Measurements from ENCODE around the gene ZNF692. TPM values are rescaled to one million over a fixed set of nuclear protein-coding genes. Genes with fewer than 3 reads are reported as not detected.
"Not testable (repeated sequence)": the region's sequence is repeated elsewhere in the genome, so short reads cannot be mapped to it uniquely, and the experiment has no call there.

The ZNF692 gene
- total and polyA plus RNA-seq, 4 donors, result 26.1 to 58.5 (median 36.3) TPM

GRCh38 chr1:248837045-248837780 lies 21.7 kb downstream of the ZNF692 start:
- H3K4me3 ChIP-seq, result peak overlapping the region; percentile 56
- no peaks in the 10 kb centered on the region for H3K27me3 ChIP-seq (ENCODE audit: control insufficient read depth in 3 of 3, insufficient read depth in 3 of 3, low read length in 2 of 3)
- H3K27ac ChIP-seq (ENCODE audit: low read depth in 1 of 2, low read length in 1 of 2), result peak overlapping the region; percentile 73 to 95
- no peak for ATAC-seq (ENCODE audit: insufficient read depth, low FRiP score)
- peaks cover 2 to 18% (median 8%) of the 10 kb centered on the region in 5 donors for H3K4me1 ChIP-seq (ENCODE audit: control insufficient read depth in 5 of 5, insufficient read depth in 5 of 5, low read length in 5 of 5)
- WGBS, 2 donors, result 50 to 52% methylated on average over 11 of the region's 11 CpGs
- peaks cover 0 to under 1% (median 0%) of the 10 kb centered on the region in 4 donors for H3K36me3 ChIP-seq (ENCODE audit: control insufficient read depth in 4 of 4, insufficient read depth in 4 of 4, low read length in 4 of 4)
- DNase-seq, result peak in 1 of 3 donors; percentile 46
- no peaks in the 10 kb centered on the region for H3K9me3 ChIP-seq (ENCODE audit: control insufficient read depth in 4 of 4, insufficient read depth in 3 of 4, low read length in 3 of 4)
- H3K9ac ChIP-seq (ENCODE audit: insufficient read depth in 1 of 2, low read length in 2 of 2), result peak overlapping the region; percentile 56 to 69
- TF ChIP-seq, protein P1, sequence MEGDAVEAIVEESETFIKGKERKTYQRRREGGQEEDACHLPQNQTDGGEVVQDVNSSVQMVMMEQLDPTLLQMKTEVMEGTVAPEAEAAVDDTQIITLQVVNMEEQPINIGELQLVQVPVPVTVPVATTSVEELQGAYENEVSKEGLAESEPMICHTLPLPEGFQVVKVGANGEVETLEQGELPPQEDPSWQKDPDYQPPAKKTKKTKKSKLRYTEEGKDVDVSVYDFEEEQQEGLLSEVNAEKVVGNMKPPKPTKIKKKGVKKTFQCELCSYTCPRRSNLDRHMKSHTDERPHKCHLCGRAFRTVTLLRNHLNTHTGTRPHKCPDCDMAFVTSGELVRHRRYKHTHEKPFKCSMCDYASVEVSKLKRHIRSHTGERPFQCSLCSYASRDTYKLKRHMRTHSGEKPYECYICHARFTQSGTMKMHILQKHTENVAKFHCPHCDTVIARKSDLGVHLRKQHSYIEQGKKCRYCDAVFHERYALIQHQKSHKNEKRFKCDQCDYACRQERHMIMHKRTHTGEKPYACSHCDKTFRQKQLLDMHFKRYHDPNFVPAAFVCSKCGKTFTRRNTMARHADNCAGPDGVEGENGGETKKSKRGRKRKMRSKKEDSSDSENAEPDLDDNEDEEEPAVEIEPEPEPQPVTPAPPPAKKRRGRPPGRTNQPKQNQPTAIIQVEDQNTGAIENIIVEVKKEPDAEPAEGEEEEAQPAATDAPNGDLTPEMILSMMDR (IDR thresholded peaks at IDR 0.05; ENCODE audit: control extremely low read depth, extremely low read depth), result no peak

GRCh38 chr1:248834343-248834940 lies 24.4 kb downstream of the ZNF692 start:
- Histone ChIP-seq H3K9me3 (ENCODE audit: control insufficient read depth in 4 of 4, insufficient read depth in 3 of 4, low read length in 3 of 4) (no peaks in the 10 kb centered on the region), H3K4me1 (ENCODE audit: control insufficient read depth in 5 of 5, insufficient read depth in 5 of 5, low read length in 5 of 5) (peaks cover 0 to 10% (median 5%) of the 10 kb centered on the region in 5 donors), H3K4me3 (no peak overlapping the region), H3K27ac (ENCODE audit: low read depth in 1 of 2, low read length in 1 of 2) (no peak overlapping the region), H3K36me3 (ENCODE audit: control insufficient read depth in 4 of 4, insufficient read depth in 4 of 4, low read length in 4 of 4) (no peaks in the 10 kb centered on the region), H3K27me3 (ENCODE audit: control insufficient read depth in 3 of 3, insufficient read depth in 3 of 3, low read length in 2 of 3) (no peaks in the 10 kb centered on the region), H3K9ac (ENCODE audit: insufficient read depth in 1 of 2, low read length in 2 of 2) (no peak overlapping the region)
- DNase-seq (no peak), ATAC-seq (ENCODE audit: insufficient read depth, low FRiP score) (no peak)
- TF ChIP-seq, protein P1 (IDR thresholded peaks at IDR 0.05; ENCODE audit: control extremely low read depth, extremely low read depth), result no peak
- WGBS, 2 donors, result 41 to 55% methylated on average over 7 of the region's 7 CpGs

DNA sequence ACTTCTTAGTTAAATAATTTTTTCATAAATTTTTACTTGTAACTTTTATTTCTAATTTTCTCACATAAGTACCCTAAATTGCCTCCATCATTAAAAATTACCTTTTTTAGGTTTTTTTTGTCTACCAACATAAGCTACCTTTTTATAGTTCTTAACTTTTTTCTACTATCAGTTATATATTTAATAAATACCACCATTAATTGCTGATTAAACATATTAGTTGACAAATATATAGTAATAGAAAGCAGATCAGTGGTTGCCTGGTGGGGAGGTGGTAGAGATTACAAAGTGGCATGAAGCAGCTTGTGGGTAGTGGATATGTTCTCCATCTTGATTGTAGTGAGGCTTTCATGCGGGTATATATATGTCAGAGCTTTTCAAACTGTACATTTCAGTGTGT lies 27.0 kb downstream of the ZNF692 start:
- 84 to 93% methylated on average over 1 of the region's 1 CpG for WGBS, 2 donors
- H3K4me1 ChIP-seq (ENCODE audit: control insufficient read depth in 5 of 5, insufficient read depth in 5 of 5, low read length in 5 of 5), result peaks cover 1 to 3% (median 2%) of the 10 kb centered on the region in 5 donors
- no peak overlapping the region for H3K27ac ChIP-seq (ENCODE audit: low read depth in 1 of 2, low read length in 1 of 2)
- H3K9me3 ChIP-seq (ENCODE audit: control insufficient read depth in 4 of 4, insufficient read depth in 3 of 4, low read length in 3 of 4), result no peaks in the 10 kb centered on the region
- no peak for DNase-seq
- no peaks in the 10 kb centered on the region for H3K27me3 ChIP-seq (ENCODE audit: control insufficient read depth in 3 of 3, insufficient read depth in 3 of 3, low read length in 2 of 3)
- no peak overlapping the region for H3K9ac ChIP-seq (ENCODE audit: insufficient read depth in 1 of 2, low read length in 2 of 2)
- H3K4me3 ChIP-seq, result no peak overlapping the region
- no peaks in the 10 kb centered on the region for H3K36me3 ChIP-seq (ENCODE audit: control insufficient read depth in 4 of 4, insufficient read depth in 4 of 4, low read length in 4 of 4)
- ATAC-seq (ENCODE audit: insufficient read depth, low FRiP score), result no peak
- TF ChIP-seq, protein P1 (IDR thresholded peaks at IDR 0.05; ENCODE audit: control extremely low read depth, extremely low read depth), result no peak

- not testable (repeated sequence) for H3K9me3 ChIP-seq (ENCODE audit: control insufficient read depth in 4 of 4, insufficient read depth in 3 of 4, low read length in 3 of 4); H3K27me3 ChIP-seq (ENCODE audit: control insufficient read depth in 3 of 3, insufficient read depth in 3 of 3, low read length in 2 of 3); H3K4me3 ChIP-seq; H3K9ac ChIP-seq (ENCODE audit: insufficient read depth in 1 of 2, low read length in 2 of 2); ATAC-seq (ENCODE audit: insufficient read depth, low FRiP score); DNase-seq; H3K4me1 ChIP-seq (ENCODE audit: control insufficient read depth in 5 of 5, insufficient read depth in 5 of 5, low read length in 5 of 5); H3K27ac ChIP-seq (ENCODE audit: low read depth in 1 of 2, low read length in 1 of 2); H3K36me3 ChIP-seq (ENCODE audit: control insufficient read depth in 4 of 4, insufficient read depth in 4 of 4, low read length in 4 of 4)
- 59 to 88% methylated on average over 1 to 3 of the region's 3 CpGs for WGBS, 2 donors
Measured at GRCh38 chr1:248830718-248831017, 28.2 kb downstream of the ZNF692 start.

All from lung (tissue), 12 donors.